GM19240 (cell line): ENCODE results near the gene CCL5.
A peak's percentile ranks its signal among the peaks of the same experiment; 100 is the strongest.

Experiments
- DNase-seq: peaks from one replicate; pipeline ENCODE4 v3.0.0; 2011; ENCODE audit warnings: low spot score; ENCODE audit not compliant: insufficient read length

Gene CCL5

DNA sequence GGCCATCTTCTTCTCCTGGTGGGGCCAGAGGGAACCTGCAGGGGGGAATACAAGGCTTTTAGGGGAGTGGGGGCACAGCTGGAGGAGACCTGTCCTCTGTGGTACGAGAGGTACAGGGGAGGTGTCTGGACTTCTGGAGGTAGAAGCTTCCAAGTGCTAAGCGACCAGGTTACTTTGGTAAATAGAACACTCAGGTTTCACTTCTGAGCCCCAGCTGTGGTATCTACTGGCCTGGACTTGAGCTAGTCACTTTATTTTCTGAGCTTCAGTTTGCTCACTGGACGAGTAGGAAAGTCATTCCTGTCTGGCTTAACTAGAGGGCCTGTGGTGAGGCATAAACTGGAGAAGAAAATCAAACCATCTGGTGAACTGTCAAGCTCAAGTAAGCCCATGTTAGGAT lies 11.4 kb downstream of the CCL5 start, which contains the start of gene HEATR9:
TSS of gene HEATR9 (minus strand) at position 155 of the 400 bp plus-strand sequence. CDS start at position 6, 149 bp downstream.
- no peak for DNase-seq

GRCh38 chr17:35867574-35867973 lies 12.6 kb downstream of the CCL5 start:
- no peak for DNase-seq

GRCh38 chr17:35866341-35866950 lies 13.7 kb downstream of the CCL5 start:
- no peak for DNase-seq

GRCh38 chr17:35865412-35866340 lies 14.5 kb downstream of the CCL5 start:
- no peak for DNase-seq

DNA sequence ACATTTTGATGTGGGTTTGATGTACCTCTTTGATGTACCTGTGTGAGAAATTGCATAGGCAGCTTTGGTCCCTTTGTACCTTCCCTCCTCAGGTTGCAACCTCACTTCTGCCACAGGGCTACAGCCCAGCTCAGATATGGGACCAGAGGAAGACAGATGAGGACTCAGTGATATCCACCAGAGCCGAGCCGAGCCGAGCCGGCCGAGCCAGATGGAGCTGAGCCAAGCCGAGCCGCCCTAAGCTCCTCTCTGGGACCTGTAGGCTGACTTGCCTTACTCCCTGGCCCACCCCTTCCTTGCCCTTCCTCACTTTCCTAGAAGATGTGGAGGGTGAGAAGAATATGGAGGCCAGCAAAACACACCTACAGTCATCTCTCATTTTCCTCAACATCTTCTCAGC lies 15.3 kb downstream of the CCL5 start:
- DNase-seq, result no peak

- DNase-seq, result no peak
These were observed 23.6 kb downstream of the CCL5 start for GRCh38 chr17:35856603-35857002.

GRCh38 chr17:35855965-35856364 lies 24.2 kb downstream of the CCL5 start:
- no peak for DNase-seq

DNA sequence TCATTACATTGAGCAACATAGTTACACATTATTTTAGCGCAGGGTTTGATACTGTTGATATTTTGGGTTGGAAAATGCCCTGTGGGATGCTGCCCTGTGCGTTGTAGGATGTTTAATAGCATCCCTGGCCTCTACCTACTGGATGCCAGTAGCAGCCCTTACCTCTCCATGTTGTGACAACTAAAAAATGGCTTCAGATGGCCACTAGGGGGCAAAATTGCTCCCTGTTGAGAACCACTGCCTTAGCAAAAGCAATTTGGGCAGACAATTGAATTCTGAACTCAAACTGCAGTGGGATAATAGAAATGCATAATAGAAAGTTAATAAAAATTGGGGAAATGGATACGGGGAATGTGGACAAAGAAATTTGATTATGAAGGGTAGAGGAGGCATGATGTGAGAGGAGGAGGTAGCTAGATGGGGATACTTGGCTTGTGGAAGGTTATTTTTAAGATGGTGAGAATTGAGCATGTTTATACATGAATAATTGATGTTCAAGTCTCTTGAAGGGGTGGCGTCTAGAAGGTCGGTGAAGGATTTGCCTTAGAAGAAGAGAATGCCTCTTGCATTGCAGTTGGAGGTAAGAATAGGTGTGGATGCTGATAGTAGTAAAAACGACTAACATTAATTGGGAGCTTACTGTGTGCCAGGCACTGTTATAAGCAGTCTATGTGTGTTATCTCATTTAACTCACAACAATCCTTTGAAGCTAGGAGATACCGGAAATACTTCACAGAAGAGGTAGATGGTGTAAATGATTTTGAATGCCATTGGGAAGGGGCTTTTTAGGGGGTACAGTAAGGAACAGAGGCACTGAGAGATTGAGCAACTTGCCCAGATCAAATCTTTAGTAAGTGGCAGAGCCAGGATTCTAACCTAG lies 30.5 kb downstream of the CCL5 start:
- peak; percentile 41 for DNase-seq

GRCh38 chr17:35847633-35848373 lies 32.4 kb downstream of the CCL5 start:
- DNase-seq, result no peak

- no peak for DNase-seq
These were observed 33.2 kb downstream of the CCL5 start for GRCh38 chr17:35847006-35847405.

DNA sequence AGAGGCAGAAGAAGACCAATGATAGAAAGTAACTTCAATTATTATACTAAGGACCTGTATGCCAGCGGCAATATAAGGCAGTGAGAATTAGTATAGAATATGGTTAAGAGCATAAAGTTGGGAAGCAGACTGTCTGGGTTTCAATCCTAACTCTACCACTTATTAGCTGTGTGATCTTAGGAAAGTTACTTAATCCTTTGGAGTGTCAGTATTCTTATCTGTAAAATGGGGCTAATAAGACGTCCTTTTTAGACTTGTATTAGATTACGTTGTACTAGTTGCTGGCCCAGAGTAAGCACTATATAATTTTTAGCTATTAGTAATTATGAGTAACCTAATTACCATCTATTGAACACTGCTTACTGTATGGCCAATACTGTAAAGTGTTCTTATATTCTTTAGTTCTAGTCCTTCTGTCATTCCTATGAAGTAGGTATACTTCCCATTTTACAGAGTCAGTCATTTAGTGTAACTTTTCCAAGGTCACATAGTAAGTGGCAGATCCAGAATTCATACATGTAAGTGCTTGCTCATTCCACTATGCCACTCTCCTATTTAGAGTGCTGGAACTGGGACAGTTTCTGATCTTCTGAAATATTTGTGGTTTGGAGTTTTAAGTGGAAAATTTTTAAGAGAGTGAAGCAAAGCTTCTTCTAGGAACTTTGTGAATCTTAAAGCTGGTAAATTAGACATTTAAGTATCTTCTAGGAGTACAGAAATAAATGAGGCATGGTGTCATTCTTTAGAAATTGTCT lies 33.9 kb downstream of the CCL5 start:
- DNase-seq, result no peak

DNA sequence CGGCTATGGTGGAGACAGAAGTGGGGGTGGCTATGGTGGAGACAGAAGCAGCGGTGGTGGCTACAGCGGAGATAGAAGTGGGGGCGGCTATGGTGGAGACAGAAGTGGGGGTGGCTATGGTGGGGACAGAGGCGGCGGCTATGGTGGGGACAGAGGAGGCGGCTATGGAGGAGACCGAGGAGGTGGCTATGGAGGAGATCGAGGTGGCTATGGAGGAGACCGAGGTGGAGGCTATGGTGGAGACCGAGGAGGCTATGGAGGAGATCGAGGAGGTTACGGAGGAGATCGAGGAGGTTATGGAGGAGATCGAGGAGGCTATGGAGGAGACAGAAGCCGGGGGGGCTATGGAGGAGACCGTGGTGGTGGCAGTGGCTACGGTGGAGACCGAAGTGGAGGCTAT lies 35.6 kb downstream of the CCL5 start:
- DNase-seq, result no peak

GRCh38 chr17:35843698-35844097 lies 36.5 kb downstream of the CCL5 start:
- DNase-seq, result no peak

DNA sequence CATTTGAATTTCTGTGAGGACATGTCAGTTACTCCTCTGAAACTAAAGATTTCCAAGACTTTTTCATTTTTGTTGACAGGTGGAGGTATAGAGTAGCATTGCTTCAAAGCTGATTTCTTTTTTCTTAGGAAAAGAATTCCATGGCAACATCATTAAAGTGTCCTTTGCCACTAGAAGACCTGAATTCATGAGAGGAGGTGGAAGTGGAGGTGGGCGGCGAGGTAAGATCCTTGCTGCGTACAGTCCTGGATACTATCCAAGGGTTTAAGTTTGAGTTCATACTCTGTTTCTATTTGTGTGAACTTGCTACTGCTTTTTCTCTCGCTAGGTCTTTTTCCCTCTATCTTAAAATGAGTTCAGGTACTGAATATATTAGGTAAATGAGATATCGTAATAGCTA lies 37.9 kb downstream of the CCL5 start:
- DNase-seq, result no peak

- no peak for DNase-seq
These were observed 38.7 kb downstream of the CCL5 start for GRCh38 chr17:35841505-35841904.

DNA sequence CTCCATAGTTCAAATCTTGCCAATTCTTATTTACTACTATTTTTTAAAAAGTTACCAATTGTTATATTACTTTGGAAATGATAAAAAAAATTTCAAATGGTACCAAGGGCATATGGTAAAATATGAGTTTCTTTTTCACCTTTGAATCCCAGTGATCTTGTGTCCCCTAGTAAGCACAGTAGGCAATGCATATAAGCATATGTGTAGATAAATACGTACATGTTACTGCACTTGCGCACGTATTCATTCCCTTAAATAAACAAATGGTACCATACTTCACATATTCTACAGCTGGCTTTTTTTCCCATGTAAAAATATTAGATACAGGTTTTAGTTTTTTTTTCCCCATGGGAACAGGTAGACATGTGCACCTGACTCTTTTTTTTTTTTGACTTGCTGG lies 39.1 kb downstream of the CCL5 start:
- DNase-seq, result no peak

DNA sequence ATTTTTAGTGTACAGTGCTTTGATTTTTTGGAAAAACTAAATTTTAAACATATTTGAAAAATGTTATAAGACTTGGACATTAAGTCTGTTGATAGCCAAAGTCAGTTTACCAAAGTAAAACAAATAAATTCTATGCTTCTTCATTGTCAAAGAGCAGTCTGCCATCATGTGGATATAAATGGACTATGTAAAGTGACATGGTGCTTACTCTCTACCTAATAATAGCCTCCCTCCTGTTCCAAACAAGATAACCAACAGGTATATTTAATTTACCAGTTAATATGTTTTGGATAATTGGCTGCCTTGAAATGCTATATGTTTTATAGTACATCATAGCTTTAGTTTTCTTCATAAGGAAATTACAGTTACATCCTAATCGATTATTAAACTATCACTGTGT lies 55.0 kb downstream of the CCL5 start:
- no peak for DNase-seq
